Fibroblast of peridontal ligament (primary cell): Measurements from ENCODE around the gene GKN2.

Source experiments
- DNase-seq: peaks from one replicate; pipeline ENCODE4 v3.0.0-alpha.2; 2010; ENCODE audit errors: extremely low read depth

The GKN2 gene

GRCh38 chr2:68952887-68953521, at the start of gene GKN2:
Gene GKN2 (minus strand): TSS chr2:68952893. CDS start chr2:68952861, 32 bp downstream.
- no peak for DNase-seq

- no peak for DNase-seq
Observed at GRCh38 chr2:69001879-69002278, 49.2 kb upstream of the GKN2 start.

- DNase-seq, result no peak
Observed at GRCh38 chr2:68997401-68997800, 44.7 kb upstream of the GKN2 start.

- DNase-seq, result no peak
Observed at GRCh38 chr2:68995916-68996315, 43.2 kb upstream of the GKN2 start.

- peak; percentile 25 for DNase-seq
Observed at GRCh38 chr2:68994864-68995263, 42.2 kb upstream of the GKN2 start.

GRCh38 chr2:68993660-68994059, 41.0 kb upstream of the GKN2 start:
- no peak for DNase-seq

- DNase-seq, result no peak
Observed at GRCh38 chr2:68992933-68993332, 40.2 kb upstream of the GKN2 start.

- DNase-seq, result no peak
Observed at GRCh38 chr2:68992341-68992740, 39.6 kb upstream of the GKN2 start.

- DNase-seq, result no peak
Observed at GRCh38 chr2:68989035-68989434, 36.3 kb upstream of the GKN2 start.

GRCh38 chr2:68987021-68987503, 34.4 kb upstream of the GKN2 start:
- DNase-seq, result no peak

- no peak for DNase-seq
Observed at GRCh38 chr2:68980956-68981355, 28.3 kb upstream of the GKN2 start.

GRCh38 chr2:68978098-68978497, 25.4 kb upstream of the GKN2 start:
- no peak for DNase-seq

GRCh38 chr2:68977453-68977852, 24.8 kb upstream of the GKN2 start:
- no peak for DNase-seq

GRCh38 chr2:68975844-68976243, 23.2 kb upstream of the GKN2 start:
- DNase-seq, result no peak

GRCh38 chr2:68974946-68975665, 22.4 kb upstream of the GKN2 start:
- DNase-seq, result peak; percentile 23

GRCh38 chr2:68974251-68974650, 21.6 kb upstream of the GKN2 start, which contains the start of gene GKN1:
Gene GKN1 (plus strand): TSS chr2:68974636. CDS start chr2:68974678, 42 bp downstream.
- DNase-seq, result no peak

- DNase-seq, result peak; percentile 89
Observed at GRCh38 chr2:68971591-68972231, 19.0 kb upstream of the GKN2 start.

- no peak for DNase-seq
Observed at GRCh38 chr2:68970566-68971265, 18.0 kb upstream of the GKN2 start.

- DNase-seq, result no peak
Observed at GRCh38 chr2:68969736-68970490, 17.2 kb upstream of the GKN2 start.

- no peak for DNase-seq
Observed at GRCh38 chr2:68968221-68968620, 15.5 kb upstream of the GKN2 start.

- no peak for DNase-seq
Observed at GRCh38 chr2:68964282-68964681, 11.6 kb upstream of the GKN2 start.
